H1 (cell line): ENCODE results near the gene FRRS1L. TPM values are rescaled to one million over a fixed set of nuclear protein-coding genes. Genes with fewer than 3 reads are reported as not detected.

Source experiments
- CTCF ChIA-PET: fragments of 300-600 bp; sonication (Branson Sonifier 250); formaldehyde crosslinking; loops from one replicate; lab custom pipeline; 2021; ENCODE audit not compliant: partially characterized antibody; lab: Charles Lee
- POLR2A ChIA-PET: fragments of 300-600 bp; sonication (Branson Sonifier 250); formaldehyde crosslinking; loops from one replicate; lab custom pipeline; 2021; ENCODE audit warnings: inconsistent platforms; ENCODE audit not compliant: partially characterized antibody; lab: Charles Lee
- DNase-seq, 2 experiments: peaks; one replicate each; pipeline versions ENCODE4 v3.0.0 to v3.0.0-alpha.2; 2010 to 2022; ENCODE audit warnings: low spot score in 2 of 2, low read depth in 1 of 2, mixed read lengths in 1 of 2
- FAIRE-seq: peaks from 2 replicates; lab custom pipeline; 2011; peaks lifted over from hg19 to GRCh38; lab: Jason Lieb, UNC
- H2AFZ ChIP-seq: 2 replicates; pipeline ENCODE4 v1.8.1; 2012; ENCODE audit warnings: low read length, inconsistent platforms
- H2AK5ac ChIP-seq: 2 replicates; pipeline ENCODE4 v1.6.1; 2013; ENCODE audit warnings: low read depth, low read length
- H2BK120ac ChIP-seq: replicated peaks from 2 replicates; pipeline ENCODE3; 2013; ENCODE audit warnings: low read depth, low read length, inconsistent platforms
- H2BK12ac ChIP-seq: 2 replicates; pipeline ENCODE4 v1.6.1; 2013; ENCODE audit warnings: low read depth, low read length
- H2BK15ac ChIP-seq: 2 replicates; pipeline ENCODE4 v1.6.1; 2013; ENCODE audit warnings: low read length
- H2BK20ac ChIP-seq: 2 replicates; pipeline ENCODE4 v1.6.1; 2013; ENCODE audit warnings: low read length
- H2BK5ac ChIP-seq: 2 replicates; pipeline ENCODE4 v1.6.1; 2013; ENCODE audit warnings: low read depth, low read length
- H3K14ac ChIP-seq: 2 replicates; pipeline ENCODE4 v1.6.1; 2013; ENCODE audit warnings: inconsistent platforms; ENCODE audit not compliant: insufficient read length
- H3K18ac ChIP-seq: 2 replicates; pipeline ENCODE4 v1.6.1; 2013; ENCODE audit warnings: low read length; ENCODE audit errors: extremely low read depth
- H3K23ac ChIP-seq: 2 replicates; pipeline ENCODE4 v1.6.1; 2013; ENCODE audit warnings: inconsistent platforms; ENCODE audit not compliant: insufficient read length
- H3K23me2 ChIP-seq: 2 replicates; pipeline ENCODE4 v1.6.1; 2013; ENCODE audit warnings: low read depth, low read length
- H3K27ac ChIP-seq: 2 replicates; pipeline ENCODE4 v1.6.1; 2011; ENCODE audit warnings: low read depth, low read length, inconsistent platforms
- H3K27me3 ChIP-seq, 4 experiments: replicated peaks in 1 of 4; 1 replicate in 1 of 4; 2 replicates in 3 of 4; pipeline versions ENCODE4 v1.6.1 to v1.8.1; 2011 to 2013; ENCODE audit warnings: low read length in 3 of 4, mild to moderate bottlenecking in 3 of 4, inconsistent platforms in 2 of 4, mixed read lengths in 2 of 4, moderate library complexity in 1 of 4; ENCODE audit not compliant: control insufficient read depth in 3 of 4, insufficient read depth in 3 of 4; ENCODE audit errors: extremely low read depth in 1 of 4
- H3K36me3 ChIP-seq, 4 experiments: 2 replicates each; pipeline versions ENCODE4 v1.6.1 to v1.8.1; 2011 to 2013; ENCODE audit warnings: mild to moderate bottlenecking in 4 of 4, low read length in 3 of 4, moderate library complexity in 2 of 4, control low read depth in 1 of 4, inconsistent platforms in 1 of 4; ENCODE audit not compliant: insufficient read depth in 4 of 4, control insufficient read depth in 2 of 4
- H3K4ac ChIP-seq: replicated peaks from 2 replicates; pipeline ENCODE3; 2013; ENCODE audit warnings: low read length, low read depth, mixed read lengths, inconsistent platforms; ENCODE audit not compliant: insufficient read length
- H3K4me1 ChIP-seq, 4 experiments: replicated peaks in 1 of 4; 1 replicate in 1 of 4; 2 replicates in 3 of 4; pipeline versions ENCODE4 v1.6.1 to v1.8.1; 2011 to 2013; ENCODE audit warnings: low read length in 3 of 4, inconsistent platforms in 2 of 4, mixed read lengths in 1 of 4; ENCODE audit not compliant: insufficient read depth in 4 of 4, control insufficient read depth in 3 of 4
- H3K4me2 ChIP-seq, 2 experiments: 2 replicates each; pipeline versions ENCODE4 v1.6.1 to v1.8.1; 2011 to 2013; ENCODE audit warnings: low read depth in 2 of 2, low read length in 2 of 2, control low read depth in 1 of 2, inconsistent platforms in 1 of 2, mild to moderate bottlenecking in 1 of 2; ENCODE audit not compliant: insufficient read depth in 1 of 2
- H3K4me3 ChIP-seq, 4 experiments: fragments of 200-600, 300-600 bp in 1 of 4; sonication (generic), shearing (Covaris generic), sonication (Bioruptor Twin) in 1 of 4; 2 replicates each; pipeline versions ENCODE4 v1.5.1 to v1.8.1; 2011 to 2016; ENCODE audit warnings: low read length in 4 of 4, low read depth in 3 of 4, control low read depth in 2 of 4, inconsistent platforms in 2 of 4, mild to moderate bottlenecking in 2 of 4, mixed read lengths in 1 of 4, moderate library complexity in 1 of 4; ENCODE audit not compliant: insufficient read depth in 2 of 4; ENCODE audit errors: extremely low read depth in 1 of 4
- H3K56ac ChIP-seq: replicated peaks from 2 replicates; pipeline ENCODE3; 2013; ENCODE audit warnings: low read depth, mild to moderate bottlenecking, mixed read lengths, low read length, inconsistent platforms; ENCODE audit not compliant: insufficient read length
- H3K79me1 ChIP-seq: 2 replicates; pipeline ENCODE4 v1.6.1; 2013; ENCODE audit warnings: low read depth, low read length, control low read depth
- H3K79me2 ChIP-seq, 2 experiments: 2 replicates each; pipeline versions ENCODE4 v1.6.1 to v1.8.1; 2012 to 2013; ENCODE audit warnings: low read length in 2 of 2, mild to moderate bottlenecking in 2 of 2, inconsistent platforms in 1 of 2; ENCODE audit not compliant: insufficient read depth in 2 of 2, control insufficient read depth in 1 of 2
- H3K9ac ChIP-seq, 4 experiments: replicated peaks in 1 of 4; 1 replicate in 1 of 4; 2 replicates in 3 of 4; pipeline versions ENCODE4 v1.6.1 to v1.8.1; 2011 to 2013; ENCODE audit warnings: low read depth in 3 of 4, low read length in 3 of 4, control low read depth in 2 of 4, mild to moderate bottlenecking in 2 of 4, moderate library complexity in 2 of 4, inconsistent platforms in 1 of 4; ENCODE audit errors: extremely low read depth in 1 of 4
- H3K9me3 ChIP-seq, 2 experiments: 2 replicates each; pipeline versions ENCODE4 v1.6.1 to v1.8.1; 2012 to 2013; ENCODE audit warnings: mild to moderate bottlenecking in 2 of 2, moderate library complexity in 2 of 2, control low read depth in 1 of 2, inconsistent platforms in 1 of 2, low read depth in 1 of 2, low read length in 1 of 2, mixed read lengths in 1 of 2; ENCODE audit not compliant: insufficient read depth in 2 of 2
- H4K20me1 ChIP-seq, 2 experiments: replicated peaks in 1 of 2; 2 replicates each; pipeline versions ENCODE3 to v1.8.1; 2011 to 2013; ENCODE audit warnings: inconsistent platforms in 2 of 2, low read length in 2 of 2, mild to moderate bottlenecking in 1 of 2; ENCODE audit not compliant: insufficient read depth in 2 of 2, control insufficient read depth in 1 of 2
- H4K5ac ChIP-seq: 2 replicates; pipeline ENCODE4 v1.6.1; 2013; ENCODE audit warnings: low read length, low read depth, mixed read lengths, inconsistent platforms; ENCODE audit not compliant: insufficient read length
- H4K8ac ChIP-seq: 2 replicates; pipeline ENCODE4 v1.8.0; 2013; ENCODE audit warnings: mild to moderate bottlenecking, moderate library complexity, low read length, inconsistent platforms; ENCODE audit not compliant: insufficient read depth; ENCODE audit errors: extremely low read depth
- H4K91ac ChIP-seq: replicated peaks from 2 replicates; pipeline ENCODE3; 2013; ENCODE audit warnings: low read length, mixed read lengths, inconsistent platforms; ENCODE audit not compliant: insufficient read length
- MAX ChIP-seq: IDR thresholded peaks from 2 replicates; pipeline ENCODE4 v1.6.1; 2012; ENCODE audit warnings: inconsistent platforms
- SIRT6 ChIP-seq: IDR thresholded peaks from one replicate; pipeline ENCODE4 v1.7.1; 2012; ENCODE audit warnings: low read length, inconsistent platforms
- USF2 ChIP-seq: IDR thresholded peaks from 2 replicates; pipeline ENCODE4 v1.6.1; 2011; ENCODE audit warnings: low read length, improper control_type of control experiment
- WGBS, 2 experiments: shearing (Covaris generic) in 1 of 2; methylation state at CpG; one replicate each; pipeline versions ENCODE4 v1.1.6 to v1.1.7; 2013 to 2015; ENCODE audit warnings: low lambda C conversion rate in 2 of 2, mixed read lengths in 2 of 2, inconsistent platforms in 1 of 2, low coverage in 1 of 2, missing lambda C conversion rate in 1 of 2; ENCODE audit not compliant: insufficient replicate concordance in 2 of 2, insufficient coverage in 1 of 2, insufficient read length in 1 of 2; ENCODE audit errors: extremely low coverage in 1 of 2, missing lambda C conversion rate in 1 of 2; 5-methylcytosine and 5-hydroxymethylcytosine counted together
- polyA plus RNA-seq, 7 experiments: library from polyadenylated mRNA; depleted of rRNA in 3 of 7; stranded (reverse) in 5 of 7; unstranded in 2 of 7; fragments of >200 nt in 5 of 7; fragments of 200-250 nt in 2 of 7; gene quantifications; 1 replicate in 5 of 7; 2 replicates in 1 of 7; 4 replicates in 1 of 7; pipeline versions ENCODE4 v1.2.1 to v1.2.3, GENCODE V29; 2011 to 2013; ENCODE audit warnings: missing spikeins in 2 of 7, mixed read lengths in 2 of 7
- total RNA-seq: library from RNA; stranded (reverse); fragmentation: NEBNext Ultra II Directional; extraction: Animal tissue kit (Norgen Biotek cat#: 25700); gene quantifications from 2 replicates; pipeline ENCODE4 v1.2.1, GENCODE V29; 2021

The FRRS1L gene
- total and polyA plus RNA-seq, 2 of the 8 experiments (the other 6 are each of a cell fraction or from before 2014, with no cell fraction given), result 1.0 to 2.2 TPM

- H3K14ac ChIP-seq, result no peak overlapping the region
- FAIRE-seq (no peak), DNase-seq (no peak)
- H4K8ac ChIP-seq, result no peak overlapping the region
- no peak overlapping the region for H2BK20ac ChIP-seq
- no peak overlapping the region for H4K5ac ChIP-seq
- CTCF ChIA-PET, result interaction anchor here (0.6 to 0.9 kb wide), 2 partner anchors 20 to 857 kb away, joined by 3 read pairs; no protein-coding TSS in a partner anchor
- no peak overlapping the region for H2AFZ ChIP-seq
- no peaks in the 10 kb centered on the region for H3K36me3 ChIP-seq
- no peak overlapping the region for H3K18ac ChIP-seq
- H3K9ac ChIP-seq, result no peak overlapping the region
- no peak overlapping the region for H3K4me3 ChIP-seq
- no peaks in the 10 kb centered on the region for H3K4me1 ChIP-seq
- H2BK120ac ChIP-seq, result no peak overlapping the region
- H3K23me2 ChIP-seq, result no peaks in the 10 kb centered on the region
- H3K56ac ChIP-seq, result no peak overlapping the region
- no peak overlapping the region for H2BK5ac ChIP-seq
- H3K79me2 ChIP-seq, result no peaks in the 10 kb centered on the region
- H3K27me3 ChIP-seq, result 0 out of 7 replicates have a peak, but pooled peaks cover 0 to 2% (median 0%) of the 10 kb centered on the region in 4 experiments
- H3K4ac ChIP-seq, result no peak overlapping the region
- 92% methylated on average over 4 of the region's 4 CpGs; no CpG with 5 or more reads in 1 of the 2 experiments for WGBS, 2 experiments
- H3K23ac ChIP-seq, result no peak overlapping the region
- H3K4me2 ChIP-seq, result no peak overlapping the region
- no peak overlapping the region for H2AK5ac ChIP-seq
- H4K20me1 ChIP-seq, result no peaks in the 10 kb centered on the region
- H2BK12ac ChIP-seq, result no peak overlapping the region
- H3K9me3 ChIP-seq, result peaks cover 14 to 16% of the 10 kb centered on the region in 2 experiments
- H4K91ac ChIP-seq, result no peak overlapping the region
- POLR2A ChIA-PET, result no interaction called here
- H3K27ac ChIP-seq, result no peak overlapping the region
- no peaks in the 10 kb centered on the region for H3K79me1 ChIP-seq
- no peak overlapping the region for H2BK15ac ChIP-seq
- TF ChIP-seq MAX, result no peak
- TF ChIP-seq SIRT6, result no peak
- TF ChIP-seq USF2, result no peak
Measured at GRCh38 chr9:109149722-109150121, 17.3 kb downstream of the FRRS1L start.
